PFSK-1 (cell line): ENCODE measurements around the gene PPFIBP2.

Experiments
- FOXP2 ChIP-seq: optimal IDR thresholded peaks from 2 replicates; pipeline ENCODE3; 2011; ENCODE audit warnings: borderline replicate concordance, control low read depth, inconsistent platforms; ENCODE audit not compliant: insufficient read depth; ENCODE audit errors: extremely low read length, extremely low read depth
- POLR2AphosphoS5 ChIP-seq: IDR thresholded peaks from 2 replicates; pipeline ENCODE4 v1.6.1; 2012; ENCODE audit warnings: low read depth, mild to moderate bottlenecking, control low read depth, low read length, moderate library complexity
- REST ChIP-seq, 2 experiments: IDR thresholded peaks; 2 replicates each; pipeline versions ENCODE4 v1.6.1 to v1.8.0; 2011 to 2012; ENCODE audit warnings: low read depth in 2 of 2, low read length in 2 of 2, control low read depth in 1 of 2, inconsistent platforms in 1 of 2, mild to moderate bottlenecking in 1 of 2, moderate library complexity in 1 of 2; ENCODE audit not compliant: insufficient read depth in 1 of 2
- SIN3A ChIP-seq: IDR thresholded peaks from 2 replicates; pipeline ENCODE4 v1.6.1; 2012; ENCODE audit warnings: mild to moderate bottlenecking, low read length, moderate library complexity, borderline replicate concordance; ENCODE audit not compliant: insufficient read depth
- TAF1 ChIP-seq: IDR thresholded peaks from 2 replicates; pipeline ENCODE4 v1.6.1; 2012; ENCODE audit warnings: low read length, control low read depth, borderline replicate concordance; ENCODE audit not compliant: insufficient read depth

GRCh38 chr11:7552666-7553065 is 38.9 kb downstream of the PPFIBP2 start:
- TF ChIP-seq SIN3A: no peak
- TF ChIP-seq POLR2AphosphoS5: no peak
- TF ChIP-seq TAF1: no peak
- TF ChIP-seq REST (IDR thresholded peaks at IDR 0.05; ENCODE audit: insufficient read depth in 1 of 2, low read depth in 2 of 2, low read length in 2 of 2): no peak
- TF ChIP-seq FOXP2: no peak
